RWPE2 (cell line): ENCODE data around the gene LRIG1.

Experiments
- ATAC-seq: fragments of 200-7000 bp; cut with Tn5 transposase; 3 replicates; pipeline ENCODE4 v1.9.1; 2021; ENCODE audit warnings: low read depth
- DNase-seq: peaks from one replicate; pipeline ENCODE4 v3.0.0-alpha.2; 2020; ENCODE audit warnings: low spot score
- H3K27ac ChIP-seq: fragments of 450-650 bp; 2 replicates; pipeline ENCODE4 v1.5.1; 2017; ENCODE audit warnings: mild to moderate bottlenecking; ENCODE audit not compliant: poor library complexity, severe bottlenecking
- H3K27me3 ChIP-seq: fragments of 250-450 bp; sonication (Bioruptor Pico); 2 replicates; pipeline ENCODE4 v1.5.1; 2021; ENCODE audit warnings: mild to moderate bottlenecking, moderate library complexity; ENCODE audit not compliant: insufficient read depth, poor library complexity, severe bottlenecking
- H3K36me3 ChIP-seq: fragments of 250-450 bp; sonication (Bioruptor Pico); 2 replicates; pipeline ENCODE4 v1.5.1; 2020; ENCODE audit warnings: low read depth, mild to moderate bottlenecking, moderate library complexity
- H3K4me1 ChIP-seq: fragments of 250-450 bp; sonication (Bioruptor Pico); 2 replicates; pipeline ENCODE4 v1.5.1; 2021; ENCODE audit warnings: mild to moderate bottlenecking, moderate library complexity; ENCODE audit not compliant: insufficient read depth, poor library complexity, severe bottlenecking
- H3K4me3 ChIP-seq: fragments of 250-450 bp; sonication (Bioruptor Pico); 2 replicates; pipeline ENCODE4 v1.5.1; 2021; ENCODE audit warnings: mild to moderate bottlenecking, moderate library complexity; ENCODE audit not compliant: severe bottlenecking
- H3K9me3 ChIP-seq: fragments of 250-450 bp; sonication (Bioruptor Pico); 2 replicates; pipeline ENCODE4 v1.5.1; 2021; ENCODE audit warnings: mild to moderate bottlenecking, moderate library complexity; ENCODE audit not compliant: severe bottlenecking
- CTCF ChIP-seq: fragments of 450-650 bp; IDR thresholded peaks from one replicate; pipeline ENCODE4 v1.5.1; 2017; ENCODE audit warnings: mild to moderate bottlenecking, moderate library complexity; ENCODE audit not compliant: poor library complexity, severe bottlenecking

LRIG1 gene

DNA sequence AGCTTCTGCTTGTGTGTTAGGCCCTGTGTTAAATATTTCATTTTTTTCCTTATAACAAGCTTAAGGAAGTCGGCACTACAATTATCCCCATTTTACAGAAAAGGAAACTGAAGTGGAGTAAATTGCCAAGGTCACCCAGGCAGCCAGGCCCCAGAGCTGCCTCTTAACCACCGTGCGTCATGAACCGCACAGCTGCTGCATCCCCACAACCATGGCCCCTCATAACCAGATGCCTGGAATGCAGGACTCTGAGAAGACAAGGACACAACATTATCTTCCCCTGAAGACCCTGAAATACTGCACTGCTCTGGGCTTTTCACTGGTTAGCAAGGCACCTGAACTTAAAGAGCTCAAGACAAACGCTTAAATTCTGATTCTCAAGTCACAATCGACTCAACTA, 14.6 kb downstream of the LRIG1 start:
- ATAC-seq (no peak), DNase-seq (no peak)
- no peaks in the 10 kb centered on the region for H3K27me3 ChIP-seq
- H3K36me3 ChIP-seq = no peaks in the 10 kb centered on the region
- H3K4me1 ChIP-seq = peaks cover 9% of the 10 kb centered on the region
- no peak overlapping the region for H3K27ac ChIP-seq
- no peaks in the 10 kb centered on the region for H3K9me3 ChIP-seq
- no peak for TF ChIP-seq CTCF
- H3K4me3 ChIP-seq = no peak overlapping the region

- no peak for DNase-seq
- Histone ChIP-seq H3K4me3 (no peak overlapping the region), H3K9me3 (no peaks in the 10 kb centered on the region), H3K36me3 (no peaks in the 10 kb centered on the region), H3K4me1 (peaks cover 9% of the 10 kb centered on the region), H3K27ac (no peak overlapping the region), H3K27me3 (no peaks in the 10 kb centered on the region)
- no peak for ATAC-seq
- no peak for TF ChIP-seq CTCF
These were observed 15.4 kb downstream of the LRIG1 start for GRCh38 chr3:66485291-66485968.

DNA sequence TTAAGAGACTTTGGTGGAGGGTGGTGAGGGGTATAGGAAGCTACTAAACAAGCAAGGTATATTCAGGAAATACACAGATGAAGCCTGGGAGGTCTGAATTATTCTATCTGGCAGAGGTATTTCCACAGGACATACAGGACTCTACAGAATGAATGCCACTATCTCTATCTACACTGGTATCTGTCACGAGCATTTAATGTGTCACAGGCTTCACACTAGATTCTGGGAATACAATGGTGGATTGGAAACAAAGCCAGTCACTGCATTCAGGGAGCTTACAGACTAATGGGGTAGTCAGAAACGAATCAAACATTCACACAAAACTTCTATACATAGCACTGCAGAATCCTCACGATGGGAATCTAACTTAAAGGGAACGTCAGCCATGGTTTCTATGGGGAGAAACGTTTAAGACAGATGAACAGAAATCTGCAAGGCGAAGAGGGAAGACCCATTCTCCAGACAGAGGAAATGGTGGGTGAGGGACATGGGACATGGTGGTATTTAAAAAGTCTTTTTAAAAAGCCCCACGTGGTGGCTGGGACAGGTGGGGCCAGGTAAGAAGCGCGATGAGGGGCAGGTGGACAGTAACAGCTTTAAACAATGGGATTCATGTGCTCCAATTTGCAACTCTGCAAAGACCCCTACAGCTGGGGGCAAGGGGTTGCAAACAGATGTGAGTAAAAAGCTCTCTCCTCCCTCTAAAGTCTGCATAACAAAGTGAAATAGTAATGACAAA, 16.5 kb downstream of the LRIG1 start:
- TF ChIP-seq CTCF = no peak
- Histone ChIP-seq H3K4me3 (no peak overlapping the region), H3K4me1 (peaks cover 9% of the 10 kb centered on the region), H3K9me3 (no peaks in the 10 kb centered on the region), H3K36me3 (no peaks in the 10 kb centered on the region), H3K27me3 (no peaks in the 10 kb centered on the region), H3K27ac (no peak overlapping the region)
- no peak for DNase-seq
- no peak for ATAC-seq

DNA sequence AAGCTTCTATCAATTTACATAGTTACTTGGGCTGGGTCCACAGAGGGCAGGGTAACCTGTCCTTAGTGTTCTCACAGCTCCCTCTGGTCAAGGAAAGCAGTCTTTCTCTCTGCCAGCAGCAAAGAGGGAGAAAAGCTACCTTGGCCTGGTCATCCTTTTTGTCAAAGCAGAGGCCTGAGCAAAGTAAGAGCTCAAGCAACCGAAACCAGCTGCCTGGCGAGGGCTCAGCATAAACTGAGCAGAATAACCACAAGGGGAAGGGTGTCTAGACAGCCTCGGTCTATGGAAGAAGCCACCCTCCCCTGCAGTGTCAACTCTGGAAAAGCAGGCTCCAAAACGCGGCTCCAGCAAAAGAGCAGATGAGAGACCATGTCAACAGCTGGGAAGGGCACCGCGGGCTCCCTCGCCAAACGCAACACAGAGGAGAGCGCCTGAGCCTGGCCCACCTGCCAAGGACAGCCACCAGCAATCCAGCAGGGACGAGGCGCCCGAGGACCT, 17.4 kb downstream of the LRIG1 start:
- Histone ChIP-seq H3K4me1 (peaks cover 9% of the 10 kb centered on the region), H3K4me3 (no peak overlapping the region), H3K36me3 (no peaks in the 10 kb centered on the region), H3K9me3 (no peaks in the 10 kb centered on the region), H3K27ac (no peak overlapping the region), H3K27me3 (no peaks in the 10 kb centered on the region)
- DNase-seq (no peak), ATAC-seq (no peak)
- TF ChIP-seq CTCF = no peak

GRCh38 chr3:66483006-66483405, 17.8 kb downstream of the LRIG1 start:
- ATAC-seq = no peak
- Histone ChIP-seq H3K4me1 (peaks cover 9% of the 10 kb centered on the region), H3K27me3 (no peaks in the 10 kb centered on the region), H3K9me3 (no peaks in the 10 kb centered on the region), H3K36me3 (no peaks in the 10 kb centered on the region), H3K4me3 (no peak overlapping the region), H3K27ac (no peak overlapping the region)
- TF ChIP-seq CTCF = no peak
- DNase-seq = no peak
